ENCODE measurements around the gene NTRK3.

NTRK3 gene

GRCh38 chr15:88174571-88174970 lies 82.0 kb downstream of the NTRK3 start:
- no peak for DNase-seq (ENCODE audit: low read depth in 1 of 2, low spot score in 1 of 2)
- TF ChIP-seq, protein P1, sequence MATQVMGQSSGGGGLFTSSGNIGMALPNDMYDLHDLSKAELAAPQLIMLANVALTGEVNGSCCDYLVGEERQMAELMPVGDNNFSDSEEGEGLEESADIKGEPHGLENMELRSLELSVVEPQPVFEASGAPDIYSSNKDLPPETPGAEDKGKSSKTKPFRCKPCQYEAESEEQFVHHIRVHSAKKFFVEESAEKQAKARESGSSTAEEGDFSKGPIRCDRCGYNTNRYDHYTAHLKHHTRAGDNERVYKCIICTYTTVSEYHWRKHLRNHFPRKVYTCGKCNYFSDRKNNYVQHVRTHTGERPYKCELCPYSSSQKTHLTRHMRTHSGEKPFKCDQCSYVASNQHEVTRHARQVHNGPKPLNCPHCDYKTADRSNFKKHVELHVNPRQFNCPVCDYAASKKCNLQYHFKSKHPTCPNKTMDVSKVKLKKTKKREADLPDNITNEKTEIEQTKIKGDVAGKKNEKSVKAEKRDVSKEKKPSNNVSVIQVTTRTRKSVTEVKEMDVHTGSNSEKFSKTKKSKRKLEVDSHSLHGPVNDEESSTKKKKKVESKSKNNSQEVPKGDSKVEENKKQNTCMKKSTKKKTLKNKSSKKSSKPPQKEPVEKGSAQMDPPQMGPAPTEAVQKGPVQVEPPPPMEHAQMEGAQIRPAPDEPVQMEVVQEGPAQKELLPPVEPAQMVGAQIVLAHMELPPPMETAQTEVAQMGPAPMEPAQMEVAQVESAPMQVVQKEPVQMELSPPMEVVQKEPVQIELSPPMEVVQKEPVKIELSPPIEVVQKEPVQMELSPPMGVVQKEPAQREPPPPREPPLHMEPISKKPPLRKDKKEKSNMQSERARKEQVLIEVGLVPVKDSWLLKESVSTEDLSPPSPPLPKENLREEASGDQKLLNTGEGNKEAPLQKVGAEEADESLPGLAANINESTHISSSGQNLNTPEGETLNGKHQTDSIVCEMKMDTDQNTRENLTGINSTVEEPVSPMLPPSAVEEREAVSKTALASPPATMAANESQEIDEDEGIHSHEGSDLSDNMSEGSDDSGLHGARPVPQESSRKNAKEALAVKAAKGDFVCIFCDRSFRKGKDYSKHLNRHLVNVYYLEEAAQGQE (IDR thresholded peaks at IDR 0.05; ENCODE audit: insufficient replicate concordance, low read depth), result no peak
- no peak for TF ChIP-seq SPI1 (IDR thresholded peaks at IDR 0.05; ENCODE audit: borderline replicate concordance, low read depth)
- TF ChIP-seq POLR2AphosphoS5 (IDR thresholded peaks at IDR 0.05; ENCODE audit: low read depth), result no peak
- Histone ChIP-seq H3K4me3 (replicated peaks; ENCODE audit: insufficient read depth, low read length) (no peak overlapping the region), H3K27ac (replicated peaks) (no peak overlapping the region), H3K27me3 (ENCODE audit: insufficient read depth, poor library complexity, severe bottlenecking) (no peaks in the 10 kb centered on the region)

DNA sequence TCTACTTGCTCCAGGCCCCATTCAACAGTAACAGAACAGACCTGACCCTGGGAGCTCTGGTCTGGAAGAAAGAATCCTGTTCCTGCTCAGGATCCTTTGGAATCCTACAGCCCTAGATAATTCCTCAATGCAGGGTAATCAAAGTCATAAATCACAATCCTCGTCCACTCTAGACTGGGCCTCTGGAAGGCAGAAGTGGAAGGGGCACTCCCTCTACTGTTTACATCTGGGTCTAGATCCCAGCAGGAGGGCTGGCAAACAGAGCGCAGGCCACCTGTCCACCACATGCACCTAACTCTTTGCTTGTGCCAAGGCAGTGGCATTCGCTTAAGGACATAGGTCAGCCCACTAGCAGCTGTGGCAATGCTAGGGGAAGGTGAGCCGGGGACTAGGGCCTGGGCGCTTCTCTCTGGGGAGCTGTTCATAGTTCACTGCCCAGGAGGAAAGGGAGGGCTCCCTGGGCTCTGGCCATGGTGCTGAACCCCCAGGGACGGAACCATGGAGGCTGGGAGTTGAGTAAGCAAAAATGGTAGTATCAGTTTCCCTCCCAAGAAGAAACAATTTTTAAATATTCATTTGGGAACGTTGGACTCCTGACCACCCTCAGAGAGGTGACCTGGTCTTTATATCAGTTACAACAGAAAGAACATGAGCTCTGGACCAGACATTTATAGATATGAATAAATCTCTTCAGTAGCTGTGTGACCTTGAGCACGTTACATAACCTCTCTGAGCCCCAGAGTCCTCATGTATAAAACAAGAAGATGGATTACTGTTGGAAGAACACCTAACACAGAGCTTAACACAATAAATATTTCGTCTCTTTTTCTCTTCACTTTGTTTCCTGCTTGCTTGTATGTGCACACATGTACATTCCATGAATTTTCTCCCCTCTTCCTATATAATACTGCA lies 90.2 kb downstream of the NTRK3 start:
- Histone ChIP-seq H3K27ac (replicated peaks) (no peak overlapping the region), H3K4me3 (replicated peaks; ENCODE audit: insufficient read depth, low read length) (no peak overlapping the region), H3K27me3 (ENCODE audit: insufficient read depth, poor library complexity, severe bottlenecking) (no peaks in the 10 kb centered on the region)
- DNase-seq (ENCODE audit: low read depth in 1 of 2, low spot score in 1 of 2), result no peak
- no peak for TF ChIP-seq SPI1 (IDR thresholded peaks at IDR 0.05; ENCODE audit: borderline replicate concordance, low read depth)
- TF ChIP-seq, protein P1 (IDR thresholded peaks at IDR 0.05; ENCODE audit: insufficient replicate concordance, low read depth), result peak; percentile 94

DNA sequence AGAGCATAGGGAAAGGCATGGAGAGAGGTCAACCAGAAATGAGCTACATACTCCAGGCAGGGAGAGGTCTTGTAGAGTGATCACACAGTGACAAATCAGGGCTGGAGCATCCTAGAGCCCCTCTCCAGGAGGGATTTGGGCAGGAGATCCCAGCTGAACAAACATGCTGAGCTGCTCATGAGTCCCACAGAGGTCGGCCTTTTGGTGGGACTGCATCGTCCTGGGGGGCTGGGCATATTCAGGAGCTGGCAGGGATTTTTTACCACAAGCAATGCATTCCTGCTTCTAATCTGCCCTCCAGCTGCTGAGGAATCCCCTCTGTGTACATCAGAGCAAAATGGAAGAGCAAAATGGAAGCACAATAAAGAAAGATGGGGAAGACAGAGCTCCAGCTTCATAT lies 94.9 kb downstream of the NTRK3 start:
- TF ChIP-seq, protein P2, sequence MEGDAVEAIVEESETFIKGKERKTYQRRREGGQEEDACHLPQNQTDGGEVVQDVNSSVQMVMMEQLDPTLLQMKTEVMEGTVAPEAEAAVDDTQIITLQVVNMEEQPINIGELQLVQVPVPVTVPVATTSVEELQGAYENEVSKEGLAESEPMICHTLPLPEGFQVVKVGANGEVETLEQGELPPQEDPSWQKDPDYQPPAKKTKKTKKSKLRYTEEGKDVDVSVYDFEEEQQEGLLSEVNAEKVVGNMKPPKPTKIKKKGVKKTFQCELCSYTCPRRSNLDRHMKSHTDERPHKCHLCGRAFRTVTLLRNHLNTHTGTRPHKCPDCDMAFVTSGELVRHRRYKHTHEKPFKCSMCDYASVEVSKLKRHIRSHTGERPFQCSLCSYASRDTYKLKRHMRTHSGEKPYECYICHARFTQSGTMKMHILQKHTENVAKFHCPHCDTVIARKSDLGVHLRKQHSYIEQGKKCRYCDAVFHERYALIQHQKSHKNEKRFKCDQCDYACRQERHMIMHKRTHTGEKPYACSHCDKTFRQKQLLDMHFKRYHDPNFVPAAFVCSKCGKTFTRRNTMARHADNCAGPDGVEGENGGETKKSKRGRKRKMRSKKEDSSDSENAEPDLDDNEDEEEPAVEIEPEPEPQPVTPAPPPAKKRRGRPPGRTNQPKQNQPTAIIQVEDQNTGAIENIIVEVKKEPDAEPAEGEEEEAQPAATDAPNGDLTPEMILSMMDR (IDR thresholded peaks at IDR 0.05; ENCODE audit: insufficient read depth, low read length), result no peak
- TF ChIP-seq, protein P1 (IDR thresholded peaks at IDR 0.05; ENCODE audit: insufficient replicate concordance, low read depth), result no peak
- TF ChIP-seq GABPA (IDR thresholded peaks at IDR 0.05; ENCODE audit: low read depth), result no peak
- Histone ChIP-seq H3K4me3 (replicated peaks; ENCODE audit: insufficient read depth, low read length) (no peak overlapping the region), H3K27ac (replicated peaks) (no peak overlapping the region), H3K27me3 (ENCODE audit: insufficient read depth, poor library complexity, severe bottlenecking) (no peaks in the 10 kb centered on the region)
- DNase-seq (ENCODE audit: low read depth in 1 of 2, low spot score in 1 of 2), result no peak

- DNase-seq (ENCODE audit: low read depth in 1 of 2, low spot score in 1 of 2), result no peak
- Histone ChIP-seq H3K27me3 (ENCODE audit: insufficient read depth, poor library complexity, severe bottlenecking) (no peaks in the 10 kb centered on the region), H3K27ac (replicated peaks) (no peak overlapping the region), H3K4me3 (replicated peaks; ENCODE audit: insufficient read depth, low read length) (no peak overlapping the region)
- TF ChIP-seq POLR2AphosphoS5 (IDR thresholded peaks at IDR 0.05; ENCODE audit: low read depth) (no peak), SPI1 (IDR thresholded peaks at IDR 0.05; ENCODE audit: borderline replicate concordance, low read depth) (no peak), GABPA (IDR thresholded peaks at IDR 0.05; ENCODE audit: low read depth) (no peak)
- TF ChIP-seq, protein P2 (IDR thresholded peaks at IDR 0.05; ENCODE audit: insufficient read depth, low read length), result no peak
- TF ChIP-seq, protein P1 (IDR thresholded peaks at IDR 0.05; ENCODE audit: insufficient replicate concordance, low read depth), result no peak
Measured at GRCh38 chr15:88155310-88155709, 101.2 kb downstream of the NTRK3 start.
